GM13976 (cell line): Measurements from ENCODE around the gene TAF10.

ENCODE experiments used
- DNase-seq: peaks from one replicate; pipeline ENCODE4 v3.0.0; 2012; ENCODE audit warnings: low spot score
- in situ Hi-C: fragments of 300-500 bp; cut with MboI; formaldehyde crosslinking; loops from one replicate; pipeline ENCODE4 v1.12.0; 2022; ENCODE audit warnings: low sequenced_read_pairs, mixed read lengths, inconsistent platforms; ENCODE audit not compliant: unreplicated experiment
- TF ChIP-seq, protein P1 (sequence below): IDR thresholded peaks from 2 replicates; pipeline ENCODE4 v1.5.1; 2012; ENCODE audit warnings: borderline replicate concordance, mild to moderate bottlenecking; ENCODE audit not compliant: insufficient read depth; ENCODE audit errors: extremely low read depth, missing control alignments, control extremely low read depth

Gene TAF10

DNA sequence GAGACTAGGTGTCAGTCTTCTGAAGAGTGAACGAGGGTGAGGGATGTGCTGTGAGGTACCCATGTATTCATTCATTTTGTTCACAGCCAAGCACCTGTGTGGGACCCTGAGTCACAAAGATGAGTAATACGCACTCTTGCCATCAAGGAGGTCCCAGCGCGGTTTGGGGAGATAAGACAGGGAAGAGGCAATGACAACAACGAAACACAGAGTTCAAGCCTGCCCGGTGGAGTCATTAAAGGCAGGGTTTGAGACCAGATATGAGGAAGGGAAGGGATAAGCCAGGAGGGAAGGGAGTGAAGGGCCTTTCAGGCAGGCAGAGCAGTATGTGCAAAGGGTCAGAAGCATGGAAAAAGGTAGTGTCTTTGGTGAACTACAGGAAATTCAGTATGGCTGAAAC lies 39.0 kb upstream of the TAF10 start:
- in situ Hi-C loops: no loop called here
- DNase-seq: no peak
- TF ChIP-seq, protein P1, sequence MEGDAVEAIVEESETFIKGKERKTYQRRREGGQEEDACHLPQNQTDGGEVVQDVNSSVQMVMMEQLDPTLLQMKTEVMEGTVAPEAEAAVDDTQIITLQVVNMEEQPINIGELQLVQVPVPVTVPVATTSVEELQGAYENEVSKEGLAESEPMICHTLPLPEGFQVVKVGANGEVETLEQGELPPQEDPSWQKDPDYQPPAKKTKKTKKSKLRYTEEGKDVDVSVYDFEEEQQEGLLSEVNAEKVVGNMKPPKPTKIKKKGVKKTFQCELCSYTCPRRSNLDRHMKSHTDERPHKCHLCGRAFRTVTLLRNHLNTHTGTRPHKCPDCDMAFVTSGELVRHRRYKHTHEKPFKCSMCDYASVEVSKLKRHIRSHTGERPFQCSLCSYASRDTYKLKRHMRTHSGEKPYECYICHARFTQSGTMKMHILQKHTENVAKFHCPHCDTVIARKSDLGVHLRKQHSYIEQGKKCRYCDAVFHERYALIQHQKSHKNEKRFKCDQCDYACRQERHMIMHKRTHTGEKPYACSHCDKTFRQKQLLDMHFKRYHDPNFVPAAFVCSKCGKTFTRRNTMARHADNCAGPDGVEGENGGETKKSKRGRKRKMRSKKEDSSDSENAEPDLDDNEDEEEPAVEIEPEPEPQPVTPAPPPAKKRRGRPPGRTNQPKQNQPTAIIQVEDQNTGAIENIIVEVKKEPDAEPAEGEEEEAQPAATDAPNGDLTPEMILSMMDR: no peak

DNA sequence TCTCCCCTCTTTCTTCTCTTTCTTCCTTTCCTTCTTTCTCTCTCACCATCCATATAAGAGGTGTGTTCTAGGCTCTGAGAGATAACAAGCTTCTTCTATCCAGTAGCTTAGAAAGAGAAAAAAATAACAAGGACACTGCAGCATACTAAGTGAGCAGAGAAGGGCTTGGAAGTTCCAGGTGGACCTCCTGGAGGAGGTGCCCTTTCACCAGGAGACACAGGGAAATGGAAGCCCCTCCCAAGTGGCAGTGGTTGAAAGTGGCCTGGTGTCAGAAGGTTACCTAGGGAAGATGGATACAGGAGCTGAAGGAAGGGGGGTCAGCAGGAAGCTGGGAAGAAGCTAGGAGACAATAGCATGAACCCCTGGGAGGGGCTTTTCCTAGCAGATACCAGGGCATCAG lies 38.1 kb upstream of the TAF10 start:
- in situ Hi-C loops: no loop called here

DNA sequence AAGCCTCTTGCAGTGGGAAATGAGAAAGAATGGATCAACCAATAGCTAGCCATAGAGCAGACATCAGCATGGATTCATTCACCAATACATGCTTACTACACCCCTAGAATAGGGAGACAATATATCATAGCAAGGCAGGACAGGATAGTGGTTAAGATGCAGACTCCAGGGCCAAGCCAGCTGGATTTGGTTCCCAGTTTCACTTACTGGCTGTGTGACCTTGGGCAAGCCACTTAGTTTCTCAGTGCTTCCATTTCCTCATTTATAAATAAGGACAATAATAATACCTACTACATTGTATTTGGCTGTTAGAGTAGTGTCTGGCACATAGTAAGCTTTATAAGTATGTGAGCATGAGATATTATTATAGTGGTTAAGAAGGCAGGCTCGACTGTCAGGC lies 36.5 kb upstream of the TAF10 start:
- no peak for DNase-seq
- TF ChIP-seq, protein P1: no peak
- in situ Hi-C loops: no loop called here

More for the DNA sequence above, 38.1 kb upstream of the TAF10 start:
- no peak for DNase-seq
- TF ChIP-seq, protein P1: no peak

DNA sequence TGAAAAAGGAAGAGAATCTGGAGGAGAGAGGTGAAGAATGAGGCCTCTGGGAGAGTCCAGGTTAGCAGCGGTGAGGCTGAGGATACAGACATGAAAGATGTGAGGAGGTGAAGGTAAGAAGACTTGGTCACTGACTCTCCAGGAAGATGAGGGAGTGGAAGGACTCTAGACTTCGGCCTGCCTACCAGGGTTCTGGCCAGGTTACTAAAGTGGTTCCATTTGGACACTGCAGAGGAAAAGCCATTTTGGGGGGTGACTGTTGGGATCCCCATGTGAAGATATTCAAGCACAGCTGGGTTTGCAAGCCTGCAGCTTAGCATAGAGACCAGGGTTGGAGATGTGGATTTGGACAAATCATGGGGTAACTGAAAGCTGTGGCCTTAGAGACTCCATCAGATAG lies 35.8 kb upstream of the TAF10 start:
- TF ChIP-seq, protein P1: no peak
- in situ Hi-C loops: no loop called here
- no peak for DNase-seq

DNA sequence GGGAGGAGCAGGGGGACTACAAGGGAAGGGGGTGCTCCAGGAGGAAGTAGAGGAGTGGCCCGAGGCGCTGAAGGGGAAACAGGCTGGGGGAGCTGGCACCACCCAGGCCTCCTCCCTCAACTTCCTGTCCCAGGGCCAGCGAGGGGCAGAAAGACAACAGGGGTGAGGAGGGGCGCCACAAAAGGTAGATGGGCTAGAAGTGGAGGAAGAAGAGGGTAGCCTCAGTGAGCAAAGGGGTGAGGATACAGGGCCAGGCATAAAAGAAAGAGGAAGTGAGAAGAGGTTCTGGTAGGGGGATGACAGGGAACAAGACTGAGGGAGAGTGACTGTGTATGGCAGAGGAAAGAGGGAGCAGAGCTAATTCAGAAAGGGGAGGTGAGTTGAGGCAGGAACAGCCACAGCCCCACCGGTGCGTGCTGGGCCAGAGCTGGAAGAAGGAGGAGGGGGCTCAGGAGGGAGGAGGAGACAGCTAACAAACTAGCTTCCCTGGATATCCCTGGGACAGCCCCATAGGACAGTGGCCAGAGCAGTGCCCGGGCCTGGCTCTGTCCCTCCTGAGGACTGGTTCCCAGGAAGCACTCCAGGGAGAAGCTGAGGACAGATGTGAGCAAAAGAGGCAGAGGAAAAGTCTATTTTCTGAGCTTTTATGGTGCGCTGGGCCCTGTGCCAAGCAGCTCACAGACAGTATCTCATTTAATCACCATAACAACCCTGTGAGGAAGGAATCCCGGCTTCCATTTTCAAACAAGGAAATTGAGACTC lies 35.1 kb upstream of the TAF10 start:
- peak; percentile 78 for DNase-seq
- in situ Hi-C loops: no loop called here
- TF ChIP-seq, protein P1: no peak

DNA sequence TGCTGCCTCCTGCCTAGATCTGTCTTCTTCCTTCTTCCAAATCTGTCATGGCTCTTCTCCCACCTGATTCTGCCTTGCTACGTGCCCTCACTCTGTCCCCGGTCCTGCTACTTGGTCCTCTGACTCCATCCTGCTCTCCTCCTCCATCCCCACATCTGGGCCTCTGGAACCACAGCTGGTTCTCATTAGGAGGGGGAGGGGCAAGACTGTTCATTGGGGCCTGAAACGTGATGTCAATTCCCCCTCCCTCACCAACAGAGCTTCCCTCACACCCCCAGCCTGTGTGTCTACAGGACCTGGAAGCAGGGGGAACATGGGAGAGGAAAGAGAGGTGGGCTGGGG lies 34.5 kb upstream of the TAF10 start:
- no peak for DNase-seq
- TF ChIP-seq, protein P1: no peak
- in situ Hi-C loops: no loop called here

DNA sequence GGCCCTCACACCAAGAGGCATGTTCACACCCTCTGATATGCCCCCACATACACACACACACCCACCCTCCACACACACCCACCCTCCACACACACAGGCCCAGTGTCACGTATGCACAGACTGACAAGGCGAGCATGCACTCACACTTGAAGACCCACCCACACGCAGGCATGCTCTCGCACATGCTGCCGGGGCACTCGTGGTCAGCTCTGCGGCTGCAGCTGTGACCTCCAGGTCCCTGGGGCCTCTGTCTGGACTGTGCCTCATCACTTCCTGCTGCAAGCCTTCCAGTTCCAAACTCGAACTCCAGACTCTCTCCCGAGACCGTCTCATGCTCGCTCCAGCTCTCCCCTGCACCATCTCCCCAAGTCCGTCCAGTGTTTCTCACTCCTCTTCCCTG lies 34.1 kb upstream of the TAF10 start:
- no peak for DNase-seq
- TF ChIP-seq, protein P1: no peak
- in situ Hi-C loops: no loop called here
